SK-N-MC (cell line): Measurements from ENCODE around the gene IGFLR1.

Experiments used
- EZH2 ChIP-seq: fragments of 200-600 bp; sonication (generic); IDR thresholded peaks from one replicate; pipeline ENCODE4 v1.6.1; 2017; ENCODE audit warnings: antibody characterized with exemption
- FOXP2 ChIP-seq: optimal IDR thresholded peaks from 2 replicates; pipeline ENCODE3; 2011; ENCODE audit warnings: mild to moderate bottlenecking, moderate library complexity; ENCODE audit not compliant: insufficient read depth; ENCODE audit errors: extremely low read length, control extremely low read depth
- POLR2AphosphoS5 ChIP-seq: IDR thresholded peaks from 2 replicates; pipeline ENCODE4 v1.6.1; 2012; ENCODE audit warnings: mild to moderate bottlenecking, low read depth, low read length, borderline replicate concordance

DNA sequence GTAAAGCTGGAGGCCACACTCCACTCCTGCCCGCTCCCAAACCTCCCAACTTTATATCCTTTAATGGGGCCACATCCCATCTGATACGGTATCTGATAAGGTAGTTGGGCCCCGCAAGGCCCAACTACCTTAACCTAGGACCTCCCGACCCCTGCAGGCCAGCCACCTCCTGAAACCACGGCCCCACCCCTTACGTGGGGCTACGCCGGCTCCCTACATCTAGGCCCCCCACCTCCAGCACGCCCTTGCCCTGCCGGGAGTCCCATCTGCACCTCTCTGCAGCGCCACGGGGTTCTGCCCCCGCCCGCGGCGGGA lies 2.2 kb downstream of the IGFLR1 start:
- TF ChIP-seq POLR2AphosphoS5 (0 out of 2 replicates have a peak, but pooled peaks have one; percentile 4), EZH2 (no peak), FOXP2 (no peak)
